DOHH2 (cell line): Measurements from ENCODE around the gene TMEM255B.

Experiments
- H3F3A ChIP-seq: fragments of 200-600 bp; sonication (generic), shearing (Covaris generic); 2 replicates; pipeline ENCODE4 v1.6.0; 2016; ENCODE audit warnings: antibody characterized with exemption, mild to moderate bottlenecking; ENCODE audit not compliant: control insufficient read depth, insufficient read depth
- H3K27ac ChIP-seq: fragments of 200-600 bp; sonication (generic); 2 replicates; pipeline ENCODE4 v1.5.1; 2014; ENCODE audit warnings: low read depth, mild to moderate bottlenecking, low read length, moderate library complexity
- H3K27me3 ChIP-seq: fragments of 200-600 bp; sonication (generic); 2 replicates; pipeline ENCODE4 v1.6.1; 2014; ENCODE audit warnings: mild to moderate bottlenecking, low read length, mixed read lengths; ENCODE audit not compliant: control insufficient read depth
- H3K36me3 ChIP-seq: fragments of 200-600 bp; sonication (generic); 2 replicates; pipeline ENCODE4 v1.6.1; 2014; ENCODE audit warnings: mild to moderate bottlenecking, low read length, moderate library complexity, mixed read lengths; ENCODE audit not compliant: control insufficient read depth
- H3K4me1 ChIP-seq: fragments of 200-600 bp; sonication (generic); 2 replicates; pipeline ENCODE4 v1.6.1; 2014; ENCODE audit warnings: mild to moderate bottlenecking, low read length, mixed read lengths; ENCODE audit not compliant: control insufficient read depth
- H3K4me2 ChIP-seq: fragments of 200-600 bp; sonication (generic); 2 replicates; pipeline ENCODE4 v1.6.0; 2014; ENCODE audit warnings: mild to moderate bottlenecking, low read length, moderate library complexity
- H3K4me3 ChIP-seq: fragments of 200-600 bp; sonication (generic); 2 replicates; pipeline ENCODE4 v1.5.1; 2014; ENCODE audit warnings: mild to moderate bottlenecking, low read length, mixed read lengths
- H3K79me2 ChIP-seq: fragments of 200-600 bp; sonication (generic); 2 replicates; pipeline ENCODE4 v1.6.1; 2014; ENCODE audit warnings: mild to moderate bottlenecking, low read length, mixed read lengths; ENCODE audit not compliant: control insufficient read depth
- H3K9me2 ChIP-seq: fragments of 200-600 bp; sonication (generic); replicated peaks from 2 replicates; pipeline ENCODE4 v1.6.1; 2014; ENCODE audit warnings: mild to moderate bottlenecking, low read length, mixed read lengths; ENCODE audit not compliant: control insufficient read depth
- H3K9me3 ChIP-seq: fragments of 200-600 bp; sonication (generic); 2 replicates; pipeline ENCODE4 v1.6.1; 2014; ENCODE audit warnings: antibody characterized with exemption, low read length, mixed read lengths; ENCODE audit not compliant: control insufficient read depth, insufficient read depth
- H4K20me1 ChIP-seq: fragments of 200-600 bp; sonication (generic); 2 replicates; pipeline ENCODE4 v1.6.0; 2014; ENCODE audit warnings: low read depth, mild to moderate bottlenecking, antibody characterized with exemption, low read length, moderate library complexity; ENCODE audit not compliant: control insufficient read depth, insufficient read depth
- EZH2phosphoT487 ChIP-seq: fragments of 200-600 bp; sonication (generic); IDR thresholded peaks from 2 replicates; pipeline ENCODE4 v1.6.1; 2017; ENCODE audit warnings: borderline replicate concordance, mild to moderate bottlenecking, antibody characterized with exemption, low read length, moderate library complexity, mixed read lengths
- TF ChIP-seq, protein P1 (sequence below): fragments of 200-600 bp; sonication (generic); IDR thresholded peaks from one replicate; pipeline ENCODE4 v1.5.1; 2014; ENCODE audit warnings: antibody characterized with exemption, mild to moderate bottlenecking, low read depth, low read length; ENCODE audit not compliant: poor library complexity, severe bottlenecking

The TMEM255B gene

DNA sequence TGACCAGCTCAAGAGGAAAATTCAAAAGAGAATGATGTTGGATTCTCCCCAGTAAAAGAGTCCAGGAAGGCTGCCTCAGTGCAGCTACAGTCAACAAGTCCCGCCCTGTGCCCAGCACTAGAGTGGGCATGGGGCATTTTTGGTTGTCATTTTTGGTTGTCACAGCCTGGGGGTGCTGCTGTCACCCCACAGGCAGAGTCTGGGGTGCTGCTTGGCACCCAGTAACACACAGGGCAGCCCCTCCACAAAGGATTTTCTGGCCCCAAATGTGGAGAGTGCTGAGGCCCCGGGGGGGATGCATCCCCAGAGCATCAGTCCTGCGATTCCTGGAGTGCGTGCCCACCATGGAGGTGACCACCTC is 28.2 kb upstream of the TMEM255B start:
- Histone ChIP-seq H3K9me2 (no peaks in the 10 kb centered on the region), H3K36me3 (no peaks in the 10 kb centered on the region), H3K4me1 (no peaks in the 10 kb centered on the region), H3K4me3 (no peak overlapping the region), H3K27me3 (no peaks in the 10 kb centered on the region), H4K20me1 (no peaks in the 10 kb centered on the region), H3K27ac (no peak overlapping the region), H3K79me2 (no peaks in the 10 kb centered on the region), H3K4me2 (no peak overlapping the region), H3F3A (0 out of 2 replicates have a peak, but pooled peaks cover 10% of the 10 kb centered on the region), H3K9me3 (peaks cover 55% of the 10 kb centered on the region; the same call in 1 of the 2 replicates)
- TF ChIP-seq, protein P1, sequence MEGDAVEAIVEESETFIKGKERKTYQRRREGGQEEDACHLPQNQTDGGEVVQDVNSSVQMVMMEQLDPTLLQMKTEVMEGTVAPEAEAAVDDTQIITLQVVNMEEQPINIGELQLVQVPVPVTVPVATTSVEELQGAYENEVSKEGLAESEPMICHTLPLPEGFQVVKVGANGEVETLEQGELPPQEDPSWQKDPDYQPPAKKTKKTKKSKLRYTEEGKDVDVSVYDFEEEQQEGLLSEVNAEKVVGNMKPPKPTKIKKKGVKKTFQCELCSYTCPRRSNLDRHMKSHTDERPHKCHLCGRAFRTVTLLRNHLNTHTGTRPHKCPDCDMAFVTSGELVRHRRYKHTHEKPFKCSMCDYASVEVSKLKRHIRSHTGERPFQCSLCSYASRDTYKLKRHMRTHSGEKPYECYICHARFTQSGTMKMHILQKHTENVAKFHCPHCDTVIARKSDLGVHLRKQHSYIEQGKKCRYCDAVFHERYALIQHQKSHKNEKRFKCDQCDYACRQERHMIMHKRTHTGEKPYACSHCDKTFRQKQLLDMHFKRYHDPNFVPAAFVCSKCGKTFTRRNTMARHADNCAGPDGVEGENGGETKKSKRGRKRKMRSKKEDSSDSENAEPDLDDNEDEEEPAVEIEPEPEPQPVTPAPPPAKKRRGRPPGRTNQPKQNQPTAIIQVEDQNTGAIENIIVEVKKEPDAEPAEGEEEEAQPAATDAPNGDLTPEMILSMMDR, result no peak
- no peak for TF ChIP-seq EZH2phosphoT487

DNA sequence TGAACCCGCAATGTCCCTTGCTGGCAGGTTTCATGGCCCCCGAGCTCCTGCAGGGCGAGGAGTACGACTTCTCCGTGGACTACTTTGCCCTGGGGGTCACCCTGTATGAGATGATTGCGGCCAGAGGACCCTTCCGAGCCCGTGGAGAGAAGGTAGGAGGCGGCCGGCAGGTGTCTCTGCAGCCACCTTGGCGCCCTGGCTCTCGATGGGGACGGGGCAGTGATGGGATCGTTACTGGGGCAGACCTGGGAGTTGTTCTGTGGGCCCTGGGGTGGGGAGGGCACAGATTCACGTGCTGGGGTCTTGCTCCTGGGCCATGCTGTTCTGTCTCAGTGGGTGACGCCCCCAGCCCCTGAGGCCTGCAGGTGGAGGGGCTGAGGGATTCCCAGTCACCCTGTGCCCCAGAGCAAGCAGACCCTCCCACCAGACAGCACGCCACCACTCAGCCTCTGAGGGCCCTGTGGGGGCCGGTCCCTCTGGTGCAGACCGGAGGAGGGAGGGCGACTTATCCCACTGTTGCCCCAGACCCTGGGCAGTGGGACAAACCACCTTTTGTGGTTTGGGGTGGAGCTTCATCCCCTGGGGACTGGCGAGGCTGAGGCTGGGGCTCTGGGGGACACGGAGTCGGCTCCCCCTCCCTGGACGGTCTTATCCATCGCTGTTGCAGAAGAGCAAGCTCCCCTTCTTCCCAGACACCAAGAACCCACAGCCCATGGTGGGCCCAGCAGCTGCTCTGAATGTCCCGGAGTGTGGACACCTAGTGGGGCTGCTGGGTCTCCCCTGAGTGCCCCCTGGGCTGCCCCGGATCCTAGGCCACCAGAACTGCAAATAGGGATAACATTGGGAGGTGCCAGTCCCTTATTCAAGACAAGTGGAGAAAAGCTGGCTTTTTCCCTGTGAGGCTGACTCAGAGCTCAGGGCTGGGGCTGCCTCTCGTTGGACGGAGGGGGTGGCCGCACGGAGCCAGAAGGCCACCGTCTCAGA is 27.5 kb upstream of the TMEM255B start:
- no peaks in the 10 kb centered on the region for H3K4me1 ChIP-seq
- 0 out of 2 replicates have a peak, but pooled peaks cover 10% of the 10 kb centered on the region for H3F3A ChIP-seq
- H3K4me2 ChIP-seq, result no peak overlapping the region
- TF ChIP-seq, protein P1, result no peak
- no peak for TF ChIP-seq EZH2phosphoT487
- no peak overlapping the region for H3K4me3 ChIP-seq
- no peak overlapping the region for H3K27ac ChIP-seq
- H3K9me3 ChIP-seq, result peaks cover 55% of the 10 kb centered on the region; the same call in 1 of the 2 replicates
- no peaks in the 10 kb centered on the region for H3K27me3 ChIP-seq
- H3K9me2 ChIP-seq, result no peaks in the 10 kb centered on the region
- H3K79me2 ChIP-seq, result no peaks in the 10 kb centered on the region
- no peaks in the 10 kb centered on the region for H4K20me1 ChIP-seq
- H3K36me3 ChIP-seq, result no peaks in the 10 kb centered on the region

DNA sequence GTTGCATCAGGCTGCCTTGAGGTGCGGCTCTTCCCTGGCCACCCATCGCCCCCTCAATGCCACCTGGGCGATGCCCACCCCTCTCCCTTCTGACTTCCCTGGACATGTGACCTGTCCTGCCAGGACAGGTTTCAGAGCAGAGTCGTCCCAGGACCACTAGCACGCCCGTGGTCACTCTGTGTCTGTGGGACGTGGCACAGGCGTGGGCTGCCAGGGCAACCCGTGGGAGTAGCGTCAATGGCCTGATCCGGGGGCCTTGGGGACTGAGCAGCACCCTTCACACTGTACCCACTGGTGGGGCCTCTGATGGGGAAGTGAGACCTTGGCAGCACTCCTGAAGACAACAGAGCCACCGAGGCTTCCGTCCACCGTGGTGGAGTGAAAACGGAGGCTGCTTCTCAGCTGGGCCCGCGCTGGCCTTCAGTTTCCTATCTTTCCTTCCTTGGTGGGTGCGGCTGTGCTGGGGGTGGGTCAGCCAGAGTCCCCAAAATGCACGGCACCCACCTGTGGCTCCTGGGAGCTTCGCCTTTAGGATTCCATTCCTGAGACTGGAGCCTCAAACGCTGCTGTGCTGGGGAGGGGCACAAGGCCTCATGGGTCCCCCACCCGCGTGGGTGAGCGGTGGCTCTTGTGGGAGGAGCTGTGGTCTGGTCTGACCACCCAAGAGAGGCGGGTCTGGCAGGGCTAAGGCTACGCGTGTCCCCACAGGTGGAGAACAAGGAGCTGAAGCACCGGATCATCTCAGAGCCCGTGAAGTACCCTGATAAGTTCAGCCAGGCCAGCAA is 26.7 kb upstream of the TMEM255B start:
- no peaks in the 10 kb centered on the region for H3K27me3 ChIP-seq
- H3K4me2 ChIP-seq, result no peak overlapping the region
- H3K36me3 ChIP-seq, result no peaks in the 10 kb centered on the region
- no peaks in the 10 kb centered on the region for H4K20me1 ChIP-seq
- H3K4me3 ChIP-seq, result no peak overlapping the region
- H3K79me2 ChIP-seq, result no peaks in the 10 kb centered on the region
- TF ChIP-seq, protein P1, result no peak
- no peak for TF ChIP-seq EZH2phosphoT487
- peaks cover 46% of the 10 kb centered on the region; the same call in 1 of the 2 replicates for H3K9me3 ChIP-seq
- H3K27ac ChIP-seq, result no peak overlapping the region
- H3K4me1 ChIP-seq, result no peaks in the 10 kb centered on the region
- no peaks in the 10 kb centered on the region for H3K9me2 ChIP-seq
- 0 out of 2 replicates have a peak, but pooled peaks cover 10% of the 10 kb centered on the region for H3F3A ChIP-seq
